ENCODE measurements around the gene FKBP5. TPM values are rescaled to one million over a fixed set of nuclear protein-coding genes. Genes with fewer than 3 reads are reported as not detected.
A peak's percentile ranks its signal among the peaks of the same experiment; 100 is the strongest.

Gene FKBP5
- total and polyA plus RNA-seq, 2 of the 4 experiments (the other 2 are of a cell fraction) = 6.8 to 7.0 TPM

DNA sequence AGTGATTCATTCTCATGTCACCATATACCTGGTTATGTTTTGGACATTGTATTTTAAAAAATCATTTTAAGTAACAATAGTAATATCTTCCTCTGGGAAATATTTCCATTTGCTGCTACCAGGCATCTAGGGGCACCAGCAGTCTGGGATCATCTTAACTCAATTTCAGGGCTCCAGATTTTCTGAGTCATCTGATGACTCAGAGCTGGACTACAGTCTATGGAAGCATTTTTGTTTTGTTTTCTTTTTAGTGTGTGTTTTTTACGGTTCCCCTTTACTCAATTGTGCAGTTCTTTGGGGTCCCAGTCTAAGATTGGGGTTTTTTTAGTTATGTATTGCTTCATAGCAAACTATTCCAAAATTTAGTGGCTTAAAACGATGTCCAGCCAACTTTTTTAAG lies 5.7 kb upstream of the FKBP5 start:
- H3K27ac ChIP-seq (ENCODE audit: insufficient read depth, low read length) = no peak overlapping the region
- H3K4me2 ChIP-seq (ENCODE audit: low read depth, low read length) = no peak overlapping the region
- H3K23ac ChIP-seq (ENCODE audit: low read depth, low read length) = no peak overlapping the region
- no peak overlapping the region for H2BK20ac ChIP-seq (ENCODE audit: low read depth, low read length)
- no peak overlapping the region for H2AK5ac ChIP-seq (ENCODE audit: low read depth, low read length)
- in situ Hi-C loops (cut with MboI; ENCODE audit: low sequenced_read_pairs) (loop anchor here (5.0 kb wide), 1 partner anchor 33 kb away; no protein-coding TSS in a partner anchor), intact Hi-C loops (cut with micrococcal nuclease) (no loop called here), dilution Hi-C loops (cut with HindIII; ENCODE audit: low sequenced_read_pairs, unreplicated experiment) (no loop called here)
- no peak overlapping the region for H2BK5ac ChIP-seq (ENCODE audit: low read depth, low read length, poor library complexity, severe bottlenecking)
- ATAC-seq (ENCODE audit: low read depth) (no peak), DNase-seq (peak; percentile 51)
- BruUV-seq (replicated peaks) = no TSS peak
- peaks cover 4% of the 10 kb centered on the region; the same call in 1 of the 2 replicates for H3K4me1 ChIP-seq (ENCODE audit: control insufficient read depth, insufficient read depth, low read length)
- H3K9me1 ChIP-seq (ENCODE audit: insufficient read depth, low read length) = 0 out of 2 replicates have a peak, but pooled peaks cover 6% of the 10 kb centered on the region
- H2AFZ ChIP-seq (replicated peaks; ENCODE audit: low read length, poor library complexity) = no peak overlapping the region
- H3K79me1 ChIP-seq (ENCODE audit: low read depth in 1 of 2, low read length in 2 of 2) = no peaks in the 10 kb centered on the region
- H2BK15ac ChIP-seq (ENCODE audit: low read depth, low read length) = no peak overlapping the region
- ChIA-PET POLR2A (ENCODE audit: unreplicated experiment) (no interaction called here), CTCF (no interaction called here)
- H2AK9ac ChIP-seq (replicated peaks; ENCODE audit: low read depth, low read length, poor library complexity) = no peak overlapping the region
- H3K4me3 ChIP-seq (ENCODE audit: insufficient read depth, low read depth, low read length) = no peak overlapping the region
- peaks cover 3% of the 10 kb centered on the region for H3K9me3 ChIP-seq (ENCODE audit: control insufficient read depth, insufficient read depth, low read length)
- H3K4ac ChIP-seq (ENCODE audit: low read depth, low read length) = no peak overlapping the region
- no peak overlapping the region for H4K5ac ChIP-seq (ENCODE audit: low read depth, low read length)
- H4K8ac ChIP-seq (ENCODE audit: low read depth in 2 of 2, low read length in 2 of 2) = no peak overlapping the region
- H3K9ac ChIP-seq (ENCODE audit: low read depth, low read length) = no peak overlapping the region
- H3K27me3 ChIP-seq (ENCODE audit: control insufficient read depth, insufficient read depth, low read length) = no peaks in the 10 kb centered on the region
- H4K91ac ChIP-seq (ENCODE audit: insufficient read depth, low read depth, low read length) = no peak overlapping the region
- no peak overlapping the region for H3K56ac ChIP-seq (ENCODE audit: extremely low read depth, insufficient read depth, low read length)
- H3K36me3 ChIP-seq (ENCODE audit: control insufficient read depth, insufficient read depth, low read length) = no peaks in the 10 kb centered on the region
- TF ChIP-seq FOS (IDR thresholded peaks at IDR 0.05; ENCODE audit: low read depth, low read length) (peak; percentile 63; the same call in 1 of the 2 replicates), CHD1 (IDR thresholded peaks at IDR 0.05; ENCODE audit: low read depth, low read length) (no peak)
- no peaks in the 10 kb centered on the region for H4K20me1 ChIP-seq (ENCODE audit: insufficient read depth, low read length)
- WGBS, 2 experiments (ENCODE audit: extremely low coverage in 2 of 2, insufficient read length in 1 of 2) = no CpG with 5 or more reads among the region's 2 CpGs
- no peak overlapping the region for H3K18ac ChIP-seq (ENCODE audit: low read depth, low read length)
- H2BK120ac ChIP-seq (ENCODE audit: low read depth, low read length) = no peak overlapping the region
- H3K14ac ChIP-seq (replicated peaks; ENCODE audit: low read depth, low read length) = no peak overlapping the region
